HG03521 (cell line): ENCODE results near the gene PCGF3.
"Not testable (repeated sequence)": the region's sequence is repeated elsewhere in the genome, so short reads cannot be mapped to it uniquely, and the experiment has no call there.

Source experiments
- ATAC-seq: cut with Tn5 transposase; IDR thresholded peaks from one replicate; pipeline ENCODE4 v1.9.1; 2021; ENCODE audit warnings: mild to moderate bottlenecking, moderate library complexity; ENCODE audit not compliant: unreplicated experiment

The PCGF3 gene

GRCh38 chr4:681736-682451, 23.7 kb upstream of the PCGF3 start:
- ATAC-seq, result no peak

- ATAC-seq, result no peak
Observed at GRCh38 chr4:682490-683172, 23.0 kb upstream of the PCGF3 start.

- ATAC-seq, result no peak
Observed at GRCh38 chr4:683247-683897, 22.3 kb upstream of the PCGF3 start.

- ATAC-seq, result no peak
Observed at GRCh38 chr4:683982-684622, 21.5 kb upstream of the PCGF3 start.

- ATAC-seq, result no peak
Observed at GRCh38 chr4:684623-685327, 20.9 kb upstream of the PCGF3 start.

GRCh38 chr4:685679-686412, 19.8 kb upstream of the PCGF3 start:
- ATAC-seq, result no peak

GRCh38 chr4:686413-687040, 19.1 kb upstream of the PCGF3 start:
- no peak for ATAC-seq

- ATAC-seq, result no peak
Observed at GRCh38 chr4:687048-687970, 18.3 kb upstream of the PCGF3 start.

- no peak for ATAC-seq
Observed at GRCh38 chr4:687971-688853, 17.4 kb upstream of the PCGF3 start.

GRCh38 chr4:688854-689681, 16.6 kb upstream of the PCGF3 start, which contains the start of gene SLC49A3:
Gene SLC49A3 (minus strand): TSS chr4:689151. CDS start chr4:689127, 24 bp downstream.
- ATAC-seq, result no peak

- no peak for ATAC-seq
Observed at GRCh38 chr4:689723-690122, 15.9 kb upstream of the PCGF3 start.

GRCh38 chr4:692771-693554, 12.7 kb upstream of the PCGF3 start:
- no peak for ATAC-seq

- not testable (repeated sequence) for ATAC-seq
Observed at GRCh38 chr4:694341-694940, 11.2 kb upstream of the PCGF3 start.

- ATAC-seq, result no peak
Observed at GRCh38 chr4:699816-700580, 5.6 kb upstream of the PCGF3 start.
